GM19468 (cell line): Measurements from ENCODE around the gene XRCC5.

Source experiments
- ATAC-seq: cut with Tn5 transposase; IDR thresholded peaks from one replicate; pipeline ENCODE4 v1.9.1; 2021; ENCODE audit warnings: mild to moderate bottlenecking, moderate library complexity, moderate number of reproducible peaks; ENCODE audit not compliant: unreplicated experiment; ENCODE audit errors: extremely low read depth

Gene XRCC5

DNA sequence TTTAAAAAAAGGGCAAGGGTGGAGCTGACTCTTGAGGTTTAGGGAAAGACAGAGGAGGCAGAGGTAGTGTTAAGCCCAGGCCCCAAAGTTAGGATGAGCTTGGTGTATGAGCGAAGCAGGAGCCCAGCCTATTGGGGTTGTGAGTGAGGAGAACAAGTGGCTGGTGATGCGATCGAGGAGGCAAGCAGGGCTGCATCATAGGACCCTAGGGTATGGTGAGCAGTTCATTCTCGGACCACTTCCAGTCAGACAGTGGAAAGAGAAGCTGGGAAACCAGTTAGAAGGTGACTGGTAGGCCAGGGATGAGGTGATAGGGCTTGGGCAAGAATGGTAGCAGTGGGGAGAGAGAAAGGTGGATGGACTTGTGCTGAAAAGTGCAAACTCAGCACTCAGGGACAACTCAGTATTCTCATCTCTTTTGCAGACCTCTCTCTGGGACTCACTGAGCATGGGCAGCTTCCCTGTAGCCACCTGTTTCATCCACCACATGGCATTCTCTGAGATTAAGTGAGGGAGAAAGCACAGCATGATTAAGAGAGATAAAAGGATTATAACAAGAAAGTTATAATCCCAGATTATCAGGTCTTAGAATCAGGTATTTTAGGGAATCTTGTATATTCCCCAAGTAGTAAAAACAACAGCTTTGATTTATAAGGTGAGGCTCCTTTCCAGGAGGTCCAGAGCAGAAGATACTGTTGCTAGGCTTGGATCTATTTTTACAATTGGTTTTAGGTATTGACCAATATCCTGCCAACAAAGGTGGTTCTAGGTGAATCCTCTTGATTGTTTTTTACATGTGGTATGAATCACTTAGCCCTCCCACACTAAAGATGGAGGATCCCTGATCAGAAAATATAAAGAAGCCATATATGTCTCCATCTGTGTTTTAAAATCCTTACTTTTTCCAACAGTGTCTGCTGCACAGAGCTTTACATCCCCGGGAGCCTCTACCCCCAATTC lies 38.3 kb downstream of the XRCC5 start:
- no peak for ATAC-seq

DNA sequence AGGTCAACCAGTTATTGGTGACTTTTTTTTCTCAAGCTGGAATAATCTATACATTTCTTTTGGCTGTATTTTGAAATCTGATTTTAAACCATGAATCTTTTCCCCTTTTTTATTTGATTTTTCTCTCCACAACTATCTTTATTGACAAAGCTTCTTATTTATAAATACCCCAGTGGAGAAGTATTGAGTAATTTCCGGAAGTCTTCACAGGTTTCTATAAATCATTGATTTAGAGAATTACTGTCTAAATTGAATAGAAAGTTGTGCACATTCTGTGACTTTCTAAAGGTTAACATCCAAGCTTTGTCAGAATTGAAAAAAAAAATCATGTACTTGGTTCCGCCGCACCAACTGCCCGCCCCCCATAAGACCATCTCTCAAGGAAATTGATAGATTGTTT lies 39.8 kb downstream of the XRCC5 start:
- no peak for ATAC-seq

DNA sequence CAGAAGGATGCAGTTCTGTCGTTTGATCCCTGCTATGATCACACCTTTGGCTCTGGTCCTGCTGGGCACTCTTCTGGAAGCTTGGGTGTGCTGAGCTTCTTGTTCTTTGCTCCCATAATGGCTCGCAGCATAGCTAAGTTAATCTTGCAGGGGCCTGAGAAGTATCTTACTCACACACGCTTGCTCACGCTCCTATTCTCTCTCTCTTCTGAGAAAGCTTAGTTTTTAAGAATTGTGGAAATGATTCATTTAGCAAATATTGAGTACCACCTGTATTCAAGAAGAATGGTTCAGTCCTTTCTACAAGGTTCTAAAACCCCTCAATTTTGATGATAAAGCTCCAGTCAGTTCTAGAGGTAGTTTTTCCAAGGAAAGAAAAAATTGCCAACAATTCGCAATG lies 40.6 kb downstream of the XRCC5 start:
- no peak for ATAC-seq

DNA sequence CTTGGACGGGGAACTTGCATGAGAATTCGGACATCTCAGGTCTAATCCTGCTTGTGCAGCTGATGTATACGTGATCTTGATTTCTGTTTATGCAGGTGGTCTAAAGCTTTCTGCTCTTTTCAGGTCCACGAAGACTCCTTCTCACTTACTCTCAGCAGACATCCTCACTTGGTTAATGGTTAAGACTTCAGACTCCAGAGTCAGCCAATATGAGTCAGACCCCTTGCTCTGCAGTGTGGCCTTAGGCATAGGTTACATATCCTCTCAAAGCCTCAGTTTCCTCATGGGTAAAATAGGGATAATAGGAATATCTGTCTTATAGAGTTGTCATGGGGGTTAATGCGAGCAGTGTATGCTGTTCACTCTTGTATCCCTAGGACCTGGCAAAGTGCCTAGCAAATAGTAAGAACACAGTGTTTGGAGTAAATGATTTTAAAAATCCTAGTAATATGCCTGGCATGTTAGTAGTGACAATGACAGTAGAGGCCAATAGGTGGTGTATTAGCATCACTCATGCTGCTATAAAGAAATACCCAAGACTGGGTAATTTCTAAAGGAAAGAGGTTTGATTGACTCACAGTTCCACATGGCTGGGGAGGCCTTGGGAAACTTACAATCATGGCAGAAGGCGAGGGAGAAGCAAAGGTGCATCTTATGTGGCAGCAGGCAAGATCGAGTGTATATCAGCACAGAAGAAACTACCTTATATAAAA lies 42.3 kb downstream of the XRCC5 start:
- ATAC-seq, result no peak

DNA sequence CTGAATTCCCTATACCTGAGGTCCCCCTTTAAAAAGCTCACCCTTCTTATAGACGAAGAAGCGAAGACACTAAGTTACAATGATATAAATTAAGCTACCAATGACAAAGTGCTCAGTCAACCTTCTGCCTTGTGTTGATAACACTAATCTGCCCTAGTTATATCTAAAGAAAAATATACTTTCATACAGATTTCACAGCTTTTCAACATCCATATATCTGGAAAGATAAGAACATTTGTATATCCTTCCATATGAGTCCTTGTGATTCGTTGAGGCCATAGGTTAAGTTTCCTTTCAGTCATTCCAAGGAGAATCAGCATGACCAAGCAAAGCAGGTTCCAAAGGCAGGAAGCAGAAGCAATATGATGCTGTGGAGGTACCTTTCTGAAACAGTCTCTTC lies 46.8 kb downstream of the XRCC5 start:
- ATAC-seq, result no peak

DNA sequence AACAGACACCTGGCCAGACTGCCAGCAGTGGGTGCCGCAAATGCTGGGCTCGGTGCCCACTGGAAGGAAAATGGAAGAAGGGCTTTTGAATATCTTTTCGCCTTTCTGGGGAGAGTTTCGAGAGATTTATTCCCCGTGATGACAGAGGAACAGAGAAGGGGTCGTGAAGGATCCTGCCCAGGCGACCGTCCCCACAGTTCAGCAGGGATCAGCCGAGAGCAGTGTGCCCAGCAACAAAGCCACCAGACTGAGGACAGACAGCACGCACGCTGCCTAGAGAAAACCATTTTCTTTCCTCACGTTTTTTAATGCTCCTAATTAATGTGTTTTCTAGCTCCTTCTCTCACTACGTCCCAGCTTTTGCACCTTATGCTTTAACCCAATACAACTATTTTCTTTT lies 47.7 kb downstream of the XRCC5 start:
- ATAC-seq, result no peak

DNA sequence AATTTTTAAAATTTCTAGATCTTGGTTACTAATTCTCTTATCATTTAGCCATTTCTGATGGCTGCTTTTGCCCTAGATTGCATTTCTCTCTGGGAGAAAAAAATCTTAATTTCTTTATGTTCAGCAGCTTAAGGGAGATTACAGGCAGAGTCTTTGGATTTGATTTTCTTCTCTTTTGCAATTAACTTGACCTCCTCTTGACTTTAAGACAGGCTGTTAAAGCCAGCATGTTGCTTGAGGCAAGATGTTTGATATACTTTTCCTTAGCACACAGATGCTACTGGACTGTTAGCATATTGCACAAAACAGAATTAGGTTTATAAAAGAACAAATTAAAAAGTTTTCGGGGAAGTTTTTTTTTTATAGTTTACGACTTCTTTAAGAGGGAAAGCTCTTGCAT lies 50.0 kb downstream of the XRCC5 start:
- no peak for ATAC-seq

DNA sequence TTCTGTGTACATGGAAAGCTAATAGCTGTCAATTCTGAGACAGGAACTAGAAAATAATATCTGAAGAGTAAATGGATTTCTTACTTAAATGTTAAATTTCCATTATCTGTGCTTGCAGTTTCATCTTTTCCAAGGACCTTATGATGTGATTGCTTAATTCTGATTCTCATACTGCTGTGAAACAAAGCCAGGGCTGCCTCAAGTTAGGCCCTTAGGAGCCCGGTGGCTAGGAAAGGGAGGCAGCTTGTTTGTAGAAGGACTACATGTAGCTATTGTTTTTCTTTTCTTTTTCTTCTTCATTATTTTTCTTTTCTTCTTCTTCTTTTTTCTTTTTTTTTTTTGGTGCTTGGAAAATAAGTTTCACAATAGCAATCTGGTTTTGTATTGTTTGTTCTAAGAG lies 50.5 kb downstream of the XRCC5 start:
- ATAC-seq, result no peak

DNA sequence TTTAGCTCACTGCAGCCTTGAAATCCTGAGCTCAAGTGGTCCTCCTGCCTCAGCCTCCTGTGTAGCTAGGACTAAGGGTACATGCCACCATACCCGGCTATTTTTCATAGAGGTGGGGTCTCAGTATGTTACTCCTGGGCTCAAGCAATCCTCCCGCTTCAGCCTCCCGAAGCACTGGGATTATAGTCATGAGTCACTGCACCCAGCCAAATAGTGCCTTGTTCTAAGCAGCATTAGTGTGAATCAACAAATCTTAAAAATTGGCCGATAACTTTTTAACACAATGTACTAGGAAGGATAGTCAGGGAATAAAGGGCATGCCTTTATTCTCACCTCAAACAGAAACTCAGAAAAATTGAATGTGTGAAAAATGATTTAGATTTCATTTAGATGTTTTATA lies 51.6 kb downstream of the XRCC5 start:
- no peak for ATAC-seq

DNA sequence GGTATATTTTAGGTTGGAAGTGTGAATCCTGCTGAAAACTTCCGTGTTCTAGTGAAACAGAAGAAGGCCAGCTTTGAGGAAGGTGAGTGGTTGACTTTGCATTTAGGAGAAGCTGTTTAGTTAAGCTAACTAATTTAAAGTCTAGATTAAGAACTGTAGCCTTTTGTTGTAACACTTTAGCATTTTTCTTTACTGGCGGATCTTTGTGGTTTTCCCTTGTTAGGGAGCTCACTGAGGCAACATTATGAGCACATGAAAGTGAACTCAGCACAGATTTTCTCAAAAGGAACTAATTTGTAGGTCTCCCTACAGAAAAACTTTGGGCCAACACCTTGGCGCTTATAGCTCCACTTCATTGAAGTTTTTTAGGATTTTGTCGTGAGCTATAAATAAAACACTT lies 52.8 kb downstream of the XRCC5 start:
- ATAC-seq, result no peak

DNA sequence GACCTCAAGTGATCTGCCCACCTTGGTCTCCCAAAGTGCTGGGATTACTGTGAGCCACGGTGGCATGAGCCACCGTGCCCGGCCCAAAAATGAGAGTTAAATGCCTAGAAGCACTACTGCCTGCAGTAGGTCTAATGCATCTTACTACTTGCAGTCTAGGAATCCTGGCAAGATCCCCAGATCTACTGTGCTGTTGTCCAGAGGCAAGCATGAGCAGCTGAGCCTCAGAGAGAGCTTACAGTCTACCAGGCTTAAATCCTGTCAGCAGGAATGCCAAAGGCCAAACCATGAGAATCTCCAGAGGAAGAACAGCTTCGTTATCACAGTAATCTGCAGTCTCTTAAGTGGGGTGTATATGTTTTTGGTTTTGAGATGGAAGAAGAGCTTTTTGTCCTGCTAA lies 54.4 kb downstream of the XRCC5 start:
- ATAC-seq, result no peak

DNA sequence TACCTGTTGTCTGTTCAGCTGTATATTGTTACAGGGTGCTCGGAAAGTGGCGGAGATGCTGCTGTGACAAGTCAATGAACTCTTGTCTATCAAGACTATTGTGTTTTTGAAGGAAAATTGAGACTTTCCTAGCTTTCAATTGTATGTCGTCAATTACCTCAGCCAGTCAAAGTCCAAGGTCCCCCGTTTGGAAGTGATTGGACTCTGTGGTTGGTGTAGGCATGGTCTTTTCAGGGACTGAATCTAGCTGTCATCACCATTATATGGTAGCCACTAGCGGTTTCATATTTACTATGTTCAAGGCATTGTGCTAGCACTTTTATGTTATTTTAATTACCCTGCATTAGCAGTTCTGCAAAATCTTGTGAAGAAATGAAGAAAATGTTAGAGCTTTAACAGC lies 54.9 kb downstream of the XRCC5 start:
- no peak for ATAC-seq

DNA sequence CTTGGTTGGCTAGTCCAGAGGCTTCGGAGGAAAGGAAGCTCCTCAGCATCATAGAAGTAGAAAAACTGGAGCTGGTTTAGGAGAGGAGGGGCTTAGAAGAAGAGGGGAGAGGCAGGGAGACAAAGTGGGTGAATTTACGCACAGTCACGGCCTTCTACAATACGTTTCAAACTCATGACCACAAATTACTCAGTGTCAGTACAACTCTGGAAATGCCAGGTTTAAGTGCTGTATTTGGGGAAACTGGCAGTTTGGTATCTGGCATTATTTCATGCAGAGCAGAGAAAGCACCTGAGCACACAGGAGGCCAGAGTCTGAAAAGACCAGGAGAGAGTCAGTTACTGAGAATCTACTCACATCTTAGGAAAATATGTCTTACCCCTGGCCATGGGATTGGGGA lies 55.4 kb downstream of the XRCC5 start:
- ATAC-seq, result no peak

DNA sequence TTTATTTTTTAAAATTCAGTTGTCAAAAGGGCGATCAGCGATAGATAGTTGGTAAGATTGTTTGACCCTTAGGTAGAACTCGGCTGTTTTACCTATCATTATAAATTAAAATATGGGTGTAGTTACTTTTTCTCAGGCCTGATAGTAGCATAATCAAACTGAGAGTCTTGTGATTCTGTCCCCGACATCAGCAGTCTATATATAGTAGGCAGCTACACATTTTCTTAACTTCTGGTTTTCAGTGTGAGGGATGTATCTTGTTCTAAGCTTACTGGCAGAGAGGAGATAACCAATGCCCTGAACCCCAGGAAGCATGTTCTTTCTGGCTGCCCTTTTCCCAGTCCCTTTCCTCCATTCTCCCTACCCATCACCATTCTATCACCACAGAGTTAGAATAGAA lies 56.6 kb downstream of the XRCC5 start:
- no peak for ATAC-seq

DNA sequence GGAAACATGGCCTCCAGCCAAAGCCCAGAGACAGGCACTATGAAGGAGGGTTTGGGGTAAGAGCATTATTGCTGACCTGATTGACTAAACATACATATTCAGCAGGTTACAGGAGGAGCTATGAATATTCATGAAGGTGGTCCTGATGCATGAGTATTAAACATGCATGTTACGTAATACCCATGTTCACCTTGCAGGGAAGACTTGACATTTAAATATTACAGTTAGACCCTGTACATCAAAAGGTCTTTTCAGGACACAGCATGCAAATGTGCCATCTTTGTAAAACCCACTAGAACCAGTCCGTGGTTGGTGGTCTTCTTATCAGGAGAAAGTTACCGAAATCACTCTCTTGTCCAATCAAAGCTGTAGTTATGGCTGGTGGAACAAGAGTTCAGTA lies 59.9 kb downstream of the XRCC5 start:
- ATAC-seq, result no peak

DNA sequence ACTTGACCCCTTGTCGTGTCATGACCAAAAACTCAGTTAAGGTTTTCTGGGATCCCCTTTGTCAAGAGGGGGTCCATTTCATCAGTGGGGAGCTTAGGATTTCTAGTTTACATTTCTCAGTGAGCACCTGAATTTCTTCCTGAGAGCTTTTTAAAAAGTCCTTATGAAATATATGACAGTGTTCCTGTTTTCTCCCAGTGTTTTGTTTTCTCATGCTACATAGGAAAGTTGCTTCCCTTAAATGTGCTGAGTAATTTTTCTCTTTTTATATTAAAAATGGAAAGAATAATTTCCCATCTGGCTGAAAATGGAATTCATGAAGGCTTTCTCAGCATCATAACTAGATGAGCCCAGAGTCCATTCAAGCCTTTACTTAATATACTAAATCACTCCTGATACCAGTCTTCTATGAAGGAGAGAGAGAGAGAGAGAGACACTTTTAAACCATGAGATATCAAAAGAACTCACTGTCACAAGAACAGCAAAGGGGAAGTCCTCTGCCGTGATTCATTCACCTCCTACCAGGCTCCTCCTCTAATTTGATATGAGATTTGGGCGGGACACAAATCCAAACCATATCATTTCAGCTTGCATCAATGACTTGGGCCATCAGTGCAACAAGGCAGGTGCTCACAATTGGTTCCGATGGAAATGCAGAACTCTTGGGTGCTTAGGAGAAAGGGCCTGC lies 61.1 kb downstream of the XRCC5 start:
- no peak for ATAC-seq

DNA sequence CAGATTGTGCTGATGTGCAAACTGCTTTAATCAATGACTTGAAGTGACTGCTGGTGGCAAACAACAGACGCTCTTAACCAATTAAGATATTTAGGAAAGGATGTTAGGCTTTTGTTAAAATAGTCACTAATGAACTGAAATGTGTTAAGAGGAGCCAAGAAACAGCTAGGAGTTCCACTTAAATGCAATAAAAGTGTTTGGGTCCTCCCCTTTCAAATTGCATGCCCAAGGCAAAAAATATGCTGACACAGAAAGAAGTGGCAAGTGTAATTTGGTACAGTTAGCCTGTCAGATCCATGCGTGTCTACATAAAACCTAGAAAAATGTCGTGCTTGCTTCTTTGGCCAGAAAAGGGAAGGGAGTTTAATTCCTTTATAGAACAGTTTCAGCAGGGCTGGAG lies 61.9 kb downstream of the XRCC5 start:
- ATAC-seq, result no peak

DNA sequence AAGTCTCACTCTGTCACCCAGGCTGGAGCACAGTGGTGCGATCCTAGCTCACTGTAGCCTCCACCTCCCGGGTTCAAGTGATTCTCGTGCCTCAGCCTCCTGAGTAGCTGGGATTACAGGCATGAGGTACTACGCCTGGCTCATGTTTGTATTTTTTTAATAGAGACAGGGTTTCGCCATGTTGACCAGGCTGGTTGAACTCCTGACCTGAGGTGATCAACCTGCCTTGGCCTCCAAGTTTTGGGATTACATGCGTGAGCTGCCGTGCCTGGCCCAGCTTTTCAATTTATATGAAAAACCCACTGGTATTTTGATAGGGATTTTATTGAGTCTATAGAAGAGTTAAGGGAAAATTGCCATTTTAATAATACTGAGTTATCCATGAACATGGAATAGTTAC lies 63.3 kb downstream of the XRCC5 start:
- no peak for ATAC-seq

DNA sequence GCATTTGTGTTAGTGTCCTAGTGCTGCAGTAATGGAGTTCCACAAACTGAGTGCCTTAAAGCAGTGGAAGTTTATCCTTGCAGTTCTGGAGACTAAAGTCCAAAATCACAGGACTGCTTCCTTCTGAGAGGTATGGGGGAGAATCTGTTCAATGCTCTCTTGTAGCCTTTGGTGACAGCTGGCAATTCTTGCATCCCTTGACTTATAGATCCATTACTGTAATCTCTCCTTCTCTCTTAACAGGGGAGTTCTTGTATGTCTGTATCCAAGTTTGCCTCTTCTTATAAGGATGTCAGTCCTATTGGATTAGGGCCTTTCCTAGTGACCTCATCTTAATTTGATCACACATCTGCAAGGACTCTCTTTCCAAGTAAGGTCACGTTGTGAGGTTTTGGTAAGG lies 69.9 kb downstream of the XRCC5 start:
- ATAC-seq, result no peak

DNA sequence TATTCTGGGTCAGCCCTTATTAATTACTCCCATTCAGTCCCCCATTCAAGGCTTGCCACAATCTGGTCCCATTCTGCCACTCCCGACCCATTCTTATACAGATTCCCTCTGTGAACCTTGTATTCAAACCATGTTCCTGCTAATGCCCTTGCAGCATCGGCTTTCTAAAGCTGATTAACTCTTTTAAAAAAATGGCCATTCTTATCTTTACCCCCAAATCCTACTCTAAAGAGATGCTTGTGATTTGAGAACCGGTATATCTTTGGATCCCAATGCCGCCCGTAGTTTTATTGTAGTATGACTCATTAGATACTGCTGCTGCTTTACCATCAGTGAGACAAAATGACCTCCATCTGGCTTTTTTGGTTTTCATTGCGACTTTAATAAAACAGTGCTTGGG lies 72.2 kb downstream of the XRCC5 start:
- no peak for ATAC-seq

DNA sequence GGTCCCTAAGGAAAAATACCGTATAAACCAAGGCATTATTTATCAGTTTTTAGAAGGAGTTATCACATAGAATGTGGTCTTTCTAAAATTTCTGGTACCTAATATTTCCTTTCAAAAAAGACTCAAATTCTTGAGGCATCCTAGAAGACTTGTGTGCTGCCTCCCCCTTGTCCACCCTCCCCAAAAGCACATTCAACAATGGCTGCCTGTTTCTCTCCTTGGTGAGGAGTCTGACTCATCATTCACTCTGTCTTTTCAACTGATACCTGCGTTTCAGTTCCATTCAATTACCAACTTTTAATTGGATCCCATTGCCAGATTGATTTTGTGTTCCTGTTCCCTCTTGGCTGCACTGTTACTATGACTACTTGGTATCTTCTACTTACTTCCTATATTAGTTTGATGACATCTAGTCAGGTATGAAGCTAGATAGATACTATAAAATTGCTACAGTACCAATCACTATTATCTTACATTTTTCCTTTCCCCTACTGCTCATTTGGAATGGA lies 72.9 kb downstream of the XRCC5 start:
- no peak for ATAC-seq
